CD4-positive, alpha-beta T cell treated with Interleukin-12 subunit alpha and Interleukin-12 subunit beta, for 1 hour (primary cell): Measurements from ENCODE around the gene KIAA1191.

ENCODE experiments used
- DNase-seq: peaks from one replicate; pipeline ENCODE4 v3.0.0-alpha.2; 2020

The KIAA1191 gene

GRCh38 chr5:176389135-176390123, 27.9 kb upstream of the KIAA1191 start:
- no peak for DNase-seq

- DNase-seq: peak; percentile 99
These were observed 27.0 kb upstream of the KIAA1191 start, which contains the start of the genes HIGD2A and NOP16 for GRCh38 chr5:176388444-176389134. TSS of gene HIGD2A (plus strand) at chr5:176388751. CDS start at chr5:176388820, 69 bp downstream. TSS of gene NOP16 (minus strand) at chr5:176388598. CDS start at chr5:176388539, 59 bp downstream.

GRCh38 chr5:176388003-176388443, 26.5 kb upstream of the KIAA1191 start:
- peak; percentile 4 for DNase-seq

- no peak for DNase-seq
These were observed 25.9 kb upstream of the KIAA1191 start for GRCh38 chr5:176387384-176387925.

GRCh38 chr5:176386491-176386890, 24.9 kb upstream of the KIAA1191 start:
- DNase-seq: no peak

- DNase-seq: no peak
These were observed 23.4 kb upstream of the KIAA1191 start for GRCh38 chr5:176384991-176385390.

GRCh38 chr5:176384366-176384930, 22.9 kb upstream of the KIAA1191 start:
- no peak for DNase-seq

- DNase-seq: no peak
These were observed 22.4 kb upstream of the KIAA1191 start for GRCh38 chr5:176383961-176384360.

GRCh38 chr5:176383248-176383905, 21.8 kb upstream of the KIAA1191 start:
- no peak for DNase-seq

GRCh38 chr5:176382721-176383120, 21.2 kb upstream of the KIAA1191 start:
- DNase-seq: no peak

GRCh38 chr5:176381979-176382378, 20.4 kb upstream of the KIAA1191 start:
- DNase-seq: no peak

- DNase-seq: no peak
These were observed 19.9 kb upstream of the KIAA1191 start for GRCh38 chr5:176381423-176381822.

- DNase-seq: no peak
These were observed 18.3 kb upstream of the KIAA1191 start for GRCh38 chr5:176379881-176380280.

- no peak for DNase-seq
These were observed 11.7 kb upstream of the KIAA1191 start for GRCh38 chr5:176373100-176373818.

GRCh38 chr5:176371621-176372539, 10.3 kb upstream of the KIAA1191 start:
- no peak for DNase-seq

- no peak for DNase-seq
These were observed 8.6 kb upstream of the KIAA1191 start for GRCh38 chr5:176369934-176370711.

- no peak for DNase-seq
These were observed 7.2 kb upstream of the KIAA1191 start for GRCh38 chr5:176368726-176369125.

GRCh38 chr5:176366232-176366894, 4.8 kb upstream of the KIAA1191 start:
- no peak for DNase-seq
